GM18520 (cell line): ENCODE data around the gene CREBZF.
A peak's percentile ranks its signal among the peaks of the same experiment; 100 is the strongest.
"Not testable (repeated sequence)": the region's sequence is repeated elsewhere in the genome, so short reads cannot be mapped to it uniquely, and the experiment has no call there.

Source experiments
- ATAC-seq: cut with Tn5 transposase; IDR thresholded peaks from one replicate; pipeline ENCODE4 v1.9.1; 2021; ENCODE audit not compliant: unreplicated experiment

CREBZF gene

DNA sequence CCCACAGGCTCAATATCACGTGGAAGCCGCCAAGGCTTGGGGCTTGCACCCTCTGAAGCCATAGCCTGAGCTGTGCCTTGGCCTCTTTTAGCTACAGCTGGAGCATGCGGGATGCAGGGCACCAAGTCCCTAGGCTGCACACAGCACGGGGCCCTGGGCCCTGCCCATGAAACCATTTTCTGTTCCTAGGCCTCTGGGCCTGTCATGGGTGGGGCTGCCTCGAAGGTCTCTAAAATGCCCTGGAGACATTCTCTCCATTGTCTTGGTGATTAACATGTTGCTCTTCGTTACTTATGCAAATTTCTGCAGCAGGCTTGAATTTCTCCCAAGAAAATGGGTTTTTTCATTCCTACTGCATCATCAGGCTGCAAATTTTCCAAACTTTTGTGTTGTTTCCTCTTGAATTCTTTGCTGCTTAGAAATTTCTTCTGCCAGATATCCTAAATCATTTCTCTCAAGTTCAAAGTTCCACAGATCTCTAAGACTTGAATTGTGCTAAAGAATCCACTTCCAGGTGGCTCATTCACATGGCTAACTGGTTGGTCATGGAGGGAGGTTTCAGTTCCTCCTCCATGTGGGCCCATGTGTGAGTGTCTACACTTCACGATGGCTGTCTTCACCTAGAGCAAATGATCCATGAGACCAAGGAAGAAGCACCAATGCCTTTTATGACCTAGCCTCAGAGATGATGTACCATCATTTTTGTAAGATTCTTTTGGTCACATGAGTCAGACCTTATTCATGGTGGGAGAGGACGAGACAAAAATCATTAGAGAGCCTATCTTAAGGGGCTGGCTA is 7.4 kb upstream of the CREBZF start:
- no peak for ATAC-seq

DNA sequence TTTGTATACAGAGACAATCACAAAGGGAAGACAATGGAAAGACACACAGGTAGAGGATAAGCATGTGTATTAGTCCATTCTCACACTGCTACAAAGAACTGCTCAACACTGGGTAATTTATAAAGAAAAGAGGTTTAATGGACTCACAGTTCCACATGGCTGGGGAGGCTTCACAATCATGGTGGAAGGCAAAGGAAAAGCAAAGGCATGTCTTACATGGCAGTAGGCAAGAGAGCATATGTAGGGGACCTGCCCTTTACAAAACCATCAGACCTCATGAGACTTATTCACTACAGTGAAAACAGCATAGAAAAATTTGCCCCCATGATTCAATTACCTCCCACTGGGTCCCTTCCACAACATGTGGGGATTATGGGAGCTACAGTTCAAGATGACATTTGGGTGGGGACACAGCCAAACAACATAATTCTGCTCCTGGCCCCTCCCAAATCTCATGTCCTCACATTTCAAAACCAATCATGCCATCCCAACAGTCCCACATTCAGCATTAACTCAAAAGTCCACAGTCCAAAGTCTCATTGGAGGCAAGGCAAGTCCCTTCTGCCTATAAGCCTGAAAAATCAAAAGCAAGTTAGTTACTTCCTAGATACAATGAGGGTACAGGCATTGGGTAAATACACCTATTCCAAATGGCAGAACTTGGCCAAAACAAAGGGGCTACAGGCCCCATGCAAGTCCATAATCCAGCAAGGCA is 6.2 kb upstream of the CREBZF start:
- ATAC-seq: not testable (repeated sequence)

GRCh38 chr11:85668157-85668556 is 3.2 kb upstream of the CREBZF start:
- ATAC-seq: no peak

DNA sequence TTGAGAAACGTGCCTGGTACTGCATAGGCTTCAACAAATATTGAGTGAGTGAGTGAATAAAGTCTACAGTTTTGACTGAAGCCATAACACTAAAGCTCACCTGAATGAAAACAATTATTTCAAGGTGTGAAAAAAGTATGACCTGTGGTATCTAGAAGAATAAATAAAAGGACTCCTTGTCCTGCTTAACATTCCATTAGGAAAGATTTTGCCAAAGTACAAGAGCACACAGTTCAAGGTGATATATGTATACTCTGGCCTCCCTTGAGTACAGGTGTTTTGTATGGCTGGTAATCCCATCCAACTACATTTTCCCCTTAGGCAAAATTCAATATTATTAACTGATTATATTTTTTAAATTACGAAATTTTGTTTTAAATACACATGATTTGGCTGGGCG is 1.8 kb upstream of the CREBZF start:
- no peak for ATAC-seq

DNA sequence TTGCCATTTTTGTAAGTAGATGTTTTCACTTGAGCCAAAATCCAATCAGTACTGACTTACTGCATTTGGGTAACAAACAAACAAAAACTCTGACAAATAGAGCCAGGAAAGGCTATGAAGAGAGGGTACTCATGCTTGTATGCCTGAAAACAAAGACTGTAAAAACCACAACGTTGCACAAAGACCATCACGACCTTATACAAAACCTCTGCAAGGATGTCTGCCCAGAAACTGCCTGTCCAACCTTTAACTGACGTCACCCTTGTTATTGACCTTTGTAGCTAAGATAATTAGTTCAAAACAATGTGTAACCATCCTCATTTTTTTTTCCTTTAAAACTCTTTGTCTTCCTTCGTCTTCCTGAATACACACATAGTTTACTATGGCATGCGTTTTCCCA is 804 bp upstream of the CREBZF start:
- no peak for ATAC-seq

DNA sequence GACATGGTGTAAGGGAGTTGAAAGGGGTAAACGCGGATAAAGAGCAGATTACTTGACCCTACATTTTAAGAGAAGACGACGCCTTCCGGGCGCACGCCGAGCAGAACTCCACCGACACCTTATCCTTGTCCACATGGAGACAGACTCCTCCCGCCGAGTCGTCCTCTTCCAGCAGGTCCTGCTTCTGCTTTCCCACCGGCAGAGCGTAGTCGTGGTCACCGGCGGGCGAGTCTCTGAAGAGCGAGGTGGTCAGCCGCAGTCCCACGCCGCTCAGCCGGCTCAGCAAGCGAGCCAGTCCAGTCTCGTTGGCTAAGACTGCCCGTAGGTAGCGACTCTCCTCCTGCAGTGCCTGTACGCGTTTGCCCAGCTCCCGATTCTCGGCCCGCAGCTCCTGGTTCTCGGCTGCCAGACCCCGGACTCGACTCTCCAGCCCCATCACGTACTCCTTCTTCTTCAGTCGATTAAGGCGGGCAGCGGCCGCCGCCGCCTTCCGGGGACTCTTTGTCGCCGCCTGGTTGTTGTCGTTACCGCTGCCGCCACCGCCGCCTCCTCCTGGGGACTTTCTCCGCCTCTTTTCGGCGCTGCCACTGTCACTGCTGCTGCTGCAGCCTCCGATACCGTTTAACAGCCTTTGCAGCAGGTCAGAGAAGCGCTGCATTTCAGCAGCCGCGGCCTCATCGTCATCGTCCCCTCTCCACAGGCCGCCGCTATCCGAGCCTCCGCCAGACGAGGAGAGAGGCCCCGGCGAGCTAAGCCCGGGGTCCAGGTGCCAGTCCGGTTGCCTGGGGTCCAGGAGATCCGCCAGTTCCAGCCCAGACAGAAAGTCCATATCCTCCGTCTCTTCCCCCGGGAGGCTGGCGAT is 945 bp downstream of the CREBZF start:
- peak; percentile 60 for ATAC-seq

GRCh38 chr11:85663080-85663752 is 1.7 kb downstream of the CREBZF start:
- ATAC-seq: no peak

DNA sequence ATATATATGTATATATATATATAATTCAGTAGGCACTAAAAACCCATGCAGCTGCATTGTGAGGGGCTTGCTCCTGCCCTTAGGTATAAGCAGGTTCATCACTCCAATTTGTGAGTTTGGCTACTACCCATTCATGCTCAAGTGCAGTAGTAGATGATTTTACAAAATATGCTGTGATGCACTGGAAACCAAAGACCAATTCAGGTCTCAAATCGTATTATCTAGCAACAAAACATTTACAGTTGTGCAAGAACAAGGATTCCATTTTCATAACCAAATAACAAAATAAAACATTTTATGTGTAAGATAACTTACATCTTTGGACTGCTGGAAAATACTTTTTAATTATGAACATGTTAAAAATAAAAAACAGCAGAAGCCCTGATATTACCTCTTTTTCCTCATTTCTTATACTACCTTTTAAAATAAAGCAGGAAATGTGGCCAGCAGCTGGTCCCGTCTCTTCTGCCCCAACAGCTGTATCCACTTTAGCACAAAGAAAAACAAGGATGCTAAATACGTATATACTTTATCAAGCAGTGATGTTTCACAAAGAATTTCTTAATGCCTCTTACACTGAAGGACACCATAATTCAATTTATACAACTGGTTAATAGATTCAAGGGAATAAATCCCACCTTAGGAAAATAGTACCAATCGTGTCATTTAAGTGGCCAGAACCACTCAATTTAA is 2.8 kb downstream of the CREBZF start:
- ATAC-seq: no peak

DNA sequence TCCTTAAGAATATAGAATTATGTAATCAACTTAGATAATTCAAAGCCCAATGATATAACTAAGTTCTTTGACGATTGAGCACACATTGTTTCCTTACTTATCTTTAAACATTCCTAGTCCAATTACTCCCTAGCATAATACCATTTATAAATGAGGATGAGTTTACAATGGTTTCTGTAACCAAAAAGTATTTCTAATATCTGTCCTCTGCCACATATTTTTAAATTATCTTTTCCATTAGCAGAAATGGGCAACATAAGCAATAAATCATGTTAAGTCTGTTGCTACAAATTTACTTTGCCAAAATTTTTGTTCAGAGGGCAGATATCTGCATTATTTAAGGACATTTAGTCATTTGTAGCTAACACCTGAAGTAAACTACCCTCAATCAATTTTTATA is 6.7 kb downstream of the CREBZF start:
- ATAC-seq: no peak

DNA sequence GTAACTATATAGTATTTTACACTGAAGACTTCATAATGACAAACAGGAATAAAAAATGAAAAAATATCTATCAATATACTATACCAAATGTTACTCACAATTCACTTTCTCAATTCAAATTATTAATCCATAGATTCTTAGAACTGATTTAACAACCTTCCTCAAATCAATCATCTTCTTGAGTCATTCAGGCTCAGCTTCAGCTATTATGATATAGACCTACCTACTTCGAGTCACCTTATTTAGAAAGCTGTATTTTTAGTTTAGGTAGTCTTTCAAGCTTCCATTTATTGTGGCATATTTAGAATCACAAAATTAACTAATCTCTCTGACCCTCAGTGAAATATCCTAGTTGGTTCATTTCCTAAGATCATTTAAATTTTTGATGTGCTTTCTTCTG is 8.2 kb downstream of the CREBZF start:
- ATAC-seq: no peak

GRCh38 chr11:85654343-85654742 is 10.6 kb downstream of the CREBZF start:
- ATAC-seq: not testable (repeated sequence)

GRCh38 chr11:85652786-85653447 is 12.0 kb downstream of the CREBZF start:
- ATAC-seq: no peak

- ATAC-seq: no peak
Observed at GRCh38 chr11:85651118-85651517, 13.8 kb downstream of the CREBZF start.

DNA sequence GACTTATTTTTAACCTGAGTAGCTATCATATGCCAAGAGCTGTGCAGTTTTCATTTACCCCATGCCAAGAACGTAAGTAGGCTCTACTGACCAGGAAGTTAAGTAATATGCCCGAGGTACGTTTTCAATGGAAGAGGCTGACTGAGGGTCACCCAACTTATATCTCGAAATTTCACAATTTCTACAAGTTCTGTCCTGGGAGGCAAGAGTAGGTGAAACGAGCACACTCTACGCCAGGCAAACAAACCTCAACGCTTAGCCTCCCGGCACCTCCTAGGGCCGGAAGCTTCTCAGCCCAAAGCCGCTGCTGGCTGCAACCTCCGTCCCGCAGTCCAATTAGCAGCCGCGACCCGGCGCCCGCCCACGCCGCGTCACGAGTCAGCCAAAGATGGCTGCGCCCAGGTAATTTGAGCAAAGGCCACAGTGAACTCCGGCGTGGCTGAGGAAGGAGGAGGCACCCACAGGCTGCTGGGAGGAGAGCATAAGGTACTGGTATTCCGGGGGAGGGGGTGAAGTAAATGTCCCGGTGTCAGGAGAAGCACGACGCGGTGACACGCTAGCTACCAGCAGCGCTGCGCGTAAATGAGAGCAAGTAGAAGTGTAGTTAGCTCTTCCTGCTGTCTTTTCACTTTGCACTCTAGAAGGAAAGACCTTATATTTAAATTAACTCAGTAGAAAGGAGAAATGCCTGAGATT is 17.2 kb downstream of the CREBZF start, which contains the start of gene TMEM126A:
TMEM126A (plus strand) TSS at position 364 of the 696 bp plus-strand sequence. CDS start 2,289 bp downstream, outside the sequence.
- peak; percentile 99 for ATAC-seq

DNA sequence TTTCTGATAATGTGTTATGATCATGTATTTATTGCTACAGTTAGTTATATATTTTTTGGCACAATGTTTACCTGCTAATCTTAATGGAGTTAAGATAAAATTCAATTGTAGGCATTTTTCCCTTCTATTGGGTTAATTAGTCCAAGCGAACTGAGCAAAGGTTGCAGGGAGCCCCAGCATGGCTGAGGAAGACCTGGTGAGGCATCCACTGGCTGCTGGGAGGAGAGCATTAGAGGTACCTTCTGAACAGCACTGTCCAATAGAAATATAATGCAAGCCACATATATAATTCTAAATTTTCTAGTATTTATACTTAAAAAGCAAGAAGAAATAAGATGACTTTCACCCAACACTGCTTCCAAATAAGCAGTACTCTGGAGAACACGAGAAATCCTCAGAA is 17.9 kb downstream of the CREBZF start:
- ATAC-seq: no peak

- no peak for ATAC-seq
Observed at GRCh38 chr11:85643191-85643614, 21.7 kb downstream of the CREBZF start.

- ATAC-seq: no peak
Observed at GRCh38 chr11:85634747-85635146, 30.2 kb downstream of the CREBZF start.

GRCh38 chr11:85628771-85629341 is 36.1 kb downstream of the CREBZF start:
- ATAC-seq: peak; percentile 0
